MCF 10A (cell line): ENCODE data around the gene DBN1. TPM values are rescaled to one million over a fixed set of nuclear protein-coding genes. Genes with fewer than 3 reads are reported as not detected.

ENCODE experiments used
- BruUV-seq: library from RNA; stranded (reverse); fragments of 400-500 nt; replicated peaks from 2 replicates; lab custom pipeline; 2021; lab: Mats Ljungman, UMichigan
- CTCF ChIA-PET: fragments of 300-600 bp; sonication (Branson Sonifier 250); formaldehyde crosslinking; extraction: SDS; loops from one replicate; lab custom pipeline; 2021; ENCODE audit warnings: antibody characterized with exemption, inconsistent platforms; lab: Yijun Ruan, JAX
- POLR2A ChIA-PET: fragments of 300-600, 350-650 bp; sonication (Branson Sonifier 250); formaldehyde crosslinking; extraction: SDS; loops from one replicate; lab custom pipeline; 2020; ENCODE audit warnings: antibody characterized with exemption, inconsistent platforms; lab: Yijun Ruan, JAX
- DNase-seq: peaks from one replicate; pipeline ENCODE4 v3.0.0-alpha.2; 2018; ENCODE audit not compliant: unreplicated experiment
- H3K27ac Mint-ChIP-seq: one replicate; pipeline ENCODE4 v1.8.0; 2022; ENCODE audit warnings: mild to moderate bottlenecking, low read depth, mixed read lengths; ENCODE audit not compliant: unreplicated experiment
- H3K27me3 Mint-ChIP-seq: one replicate; pipeline ENCODE4 v1.8.0; 2022; ENCODE audit warnings: mixed read lengths; ENCODE audit not compliant: insufficient read depth, unreplicated experiment
- H3K36me3 Mint-ChIP-seq: one replicate; pipeline ENCODE4 v1.8.0; 2022; ENCODE audit warnings: mild to moderate bottlenecking, moderate library complexity, mixed read lengths; ENCODE audit not compliant: insufficient read depth, unreplicated experiment
- H3K4me1 Mint-ChIP-seq: one replicate; pipeline ENCODE4 v1.8.0; 2022; ENCODE audit warnings: mixed read lengths; ENCODE audit not compliant: insufficient read depth, unreplicated experiment
- H3K4me3 Mint-ChIP-seq: one replicate; pipeline ENCODE4 v1.8.0; 2022; ENCODE audit warnings: mild to moderate bottlenecking, moderate library complexity, mixed read lengths; ENCODE audit not compliant: unreplicated experiment
- H3K9me3 Mint-ChIP-seq: one replicate; pipeline ENCODE4 v1.8.0; 2022; ENCODE audit warnings: mixed read lengths; ENCODE audit not compliant: unreplicated experiment
- intact Hi-C: fragments of 100-400 bp; cut with micrococcal nuclease; formaldehyde crosslinking; loops from 2 replicates; pipeline ENCODE4 v1.14.1; 2022
- total RNA-seq: library from RNA; stranded (reverse); gene quantifications from 2 replicates; pipeline ENCODE4 v1.2.3, GENCODE V29; 2022
- TF ChIP-seq, protein P1 (sequence below): fragments of 200-600 bp; IDR thresholded peaks from one replicate; pipeline ENCODE4 v1.8.0; 2022; ENCODE audit warnings: antibody characterized with exemption, mild to moderate bottlenecking; ENCODE audit not compliant: unreplicated experiment

DBN1 gene
- total RNA-seq, 1 experiment from 2014 or later: 165 TPM

DNA sequence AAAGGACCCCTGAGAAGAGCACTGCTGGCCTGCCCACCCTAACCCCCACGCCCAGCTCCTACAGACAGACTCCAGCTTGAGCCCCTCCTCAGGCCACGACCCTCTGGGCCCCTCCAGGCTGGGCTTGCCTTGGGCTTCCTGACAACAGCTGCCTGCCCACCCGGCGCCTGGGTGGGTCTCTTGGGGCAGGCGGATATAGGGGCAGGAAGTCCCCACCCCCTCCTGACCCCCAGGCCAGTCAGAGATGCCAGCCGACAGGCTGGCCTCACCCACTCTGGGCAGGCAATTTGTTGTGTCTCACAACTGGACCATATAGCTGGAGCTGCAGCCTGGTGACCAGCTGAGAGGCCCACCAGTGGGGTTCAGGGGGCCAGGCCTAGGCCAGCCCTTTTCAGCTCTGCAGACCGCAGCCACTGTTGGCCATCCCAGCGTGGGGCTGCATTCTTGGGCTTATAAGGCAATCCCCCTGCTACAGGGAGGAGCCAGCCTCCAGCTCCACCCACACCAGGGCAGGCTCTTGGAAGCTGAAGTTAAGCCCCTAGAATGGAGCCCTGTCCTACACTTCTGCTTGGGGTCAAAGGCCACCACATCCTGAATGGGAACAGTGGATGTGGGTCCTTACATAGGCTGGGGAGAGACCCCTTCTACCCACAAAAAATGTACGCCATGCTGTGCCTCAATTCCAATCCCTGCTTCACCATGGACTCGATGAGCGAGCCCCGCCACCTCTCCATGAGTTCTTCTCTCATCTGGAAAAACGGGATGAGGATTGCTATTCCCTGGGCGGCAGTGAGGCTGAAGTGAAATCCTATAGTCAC is 22.0 kb upstream of the DBN1 start:
- peaks cover 50% of the 10 kb centered on the region for H3K4me1 Mint-ChIP-seq
- peak overlapping the region; percentile 70 for H3K27ac Mint-ChIP-seq
- H3K36me3 Mint-ChIP-seq: peaks cover 12% of the 10 kb centered on the region
- TF ChIP-seq, protein P1, sequence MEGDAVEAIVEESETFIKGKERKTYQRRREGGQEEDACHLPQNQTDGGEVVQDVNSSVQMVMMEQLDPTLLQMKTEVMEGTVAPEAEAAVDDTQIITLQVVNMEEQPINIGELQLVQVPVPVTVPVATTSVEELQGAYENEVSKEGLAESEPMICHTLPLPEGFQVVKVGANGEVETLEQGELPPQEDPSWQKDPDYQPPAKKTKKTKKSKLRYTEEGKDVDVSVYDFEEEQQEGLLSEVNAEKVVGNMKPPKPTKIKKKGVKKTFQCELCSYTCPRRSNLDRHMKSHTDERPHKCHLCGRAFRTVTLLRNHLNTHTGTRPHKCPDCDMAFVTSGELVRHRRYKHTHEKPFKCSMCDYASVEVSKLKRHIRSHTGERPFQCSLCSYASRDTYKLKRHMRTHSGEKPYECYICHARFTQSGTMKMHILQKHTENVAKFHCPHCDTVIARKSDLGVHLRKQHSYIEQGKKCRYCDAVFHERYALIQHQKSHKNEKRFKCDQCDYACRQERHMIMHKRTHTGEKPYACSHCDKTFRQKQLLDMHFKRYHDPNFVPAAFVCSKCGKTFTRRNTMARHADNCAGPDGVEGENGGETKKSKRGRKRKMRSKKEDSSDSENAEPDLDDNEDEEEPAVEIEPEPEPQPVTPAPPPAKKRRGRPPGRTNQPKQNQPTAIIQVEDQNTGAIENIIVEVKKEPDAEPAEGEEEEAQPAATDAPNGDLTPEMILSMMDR: no peak
- H3K9me3 Mint-ChIP-seq: no peaks in the 10 kb centered on the region
- H3K27me3 Mint-ChIP-seq: no peaks in the 10 kb centered on the region
- ChIA-PET CTCF (interaction anchor here (0.9 to 8.6 kb wide), 11 partner anchors 10 to 126 kb away, joined by 3 to 65 read pairs (median 9); no protein-coding TSS in a partner anchor), POLR2A (interaction anchor here (0.5 to 3.9 kb wide), 13 partner anchors 16 to 194 kb away, joined by 3 to 24 read pairs (median 5); partner anchors contain the start of gene GRK6)
- no peak for DNase-seq
- intact Hi-C loops: loop anchor here (2.0 kb wide), 2 partner anchors 17 to 51 kb away; no protein-coding TSS in a partner anchor
- BruUV-seq: no TSS peak
- H3K4me3 Mint-ChIP-seq: peak overlapping the region; percentile 74

DNA sequence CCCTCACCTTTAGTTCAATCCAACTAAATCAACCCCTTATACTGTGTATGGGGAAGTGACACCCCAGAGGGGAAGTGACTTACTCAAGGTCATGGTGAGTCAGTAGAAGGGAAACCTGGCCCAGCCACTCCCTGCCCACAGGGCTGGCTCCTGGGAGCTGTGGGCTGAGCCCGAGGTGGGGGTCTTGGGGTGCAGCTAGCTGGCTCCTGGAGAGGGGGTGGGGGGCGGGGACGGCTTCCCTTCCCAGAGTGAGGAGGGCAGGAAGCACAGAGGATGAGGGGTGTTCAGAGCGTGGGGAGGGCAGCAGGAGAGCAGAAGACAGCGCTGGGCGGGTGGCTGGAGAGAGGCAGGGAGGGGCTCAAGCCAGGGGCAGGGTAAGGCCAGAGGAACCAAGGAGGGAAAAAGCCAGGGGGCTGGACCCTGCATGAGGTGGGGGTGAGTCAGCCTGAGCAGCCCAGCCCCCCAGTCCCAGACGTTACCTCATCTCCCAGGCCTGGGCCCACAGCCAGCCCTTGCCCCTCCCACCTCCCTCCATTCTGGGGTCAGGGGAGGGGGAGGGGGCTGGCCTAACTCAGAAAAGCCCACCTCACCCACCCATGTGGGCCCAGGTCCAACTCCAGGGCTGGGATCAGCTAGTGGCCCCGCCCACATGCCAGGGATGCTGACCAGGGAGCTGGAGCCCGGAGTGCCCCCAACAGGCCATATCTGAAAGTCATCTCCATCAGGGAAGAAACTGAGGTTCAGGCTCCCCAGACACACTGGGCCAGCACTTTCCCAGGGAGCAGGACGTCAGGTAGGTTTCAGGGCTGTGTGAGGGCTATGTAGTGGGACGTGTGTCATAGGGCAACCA is 21.1 kb upstream of the DBN1 start:
- Mint-ChIP-seq H3K27ac (peak overlapping the region; percentile 70), H3K4me3 (no peak overlapping the region), H3K4me1 (peaks cover 49% of the 10 kb centered on the region)

DNA sequence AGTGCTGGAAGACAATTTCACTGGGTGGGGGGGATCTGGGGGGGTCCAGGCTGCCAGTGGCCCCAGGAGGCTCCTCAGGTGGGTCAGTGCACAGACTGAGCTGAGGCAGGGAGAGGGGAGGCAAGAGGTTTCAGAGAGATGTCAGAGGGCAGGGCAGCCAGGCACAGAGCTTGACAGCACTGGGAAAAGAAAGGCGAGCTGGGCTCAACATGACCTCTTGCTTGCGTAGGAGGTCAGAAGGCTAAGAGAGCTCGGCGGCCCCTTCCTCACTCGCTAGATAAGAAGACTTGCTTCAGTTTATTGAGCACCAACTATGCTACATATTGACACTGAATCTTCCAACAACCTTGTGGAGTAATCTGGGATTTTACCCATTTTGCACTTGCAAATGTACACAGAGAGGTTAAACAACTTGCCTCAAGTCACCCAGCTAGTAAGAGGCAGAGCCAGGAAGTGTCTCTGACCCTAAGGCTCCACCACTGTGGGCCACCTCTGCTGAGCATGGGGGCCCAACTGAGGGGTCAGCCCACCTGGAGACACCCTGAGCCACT is 20.4 kb upstream of the DBN1 start:
- TF ChIP-seq, protein P1: no peak
- H3K36me3 Mint-ChIP-seq: peaks cover 23% of the 10 kb centered on the region
- no peaks in the 10 kb centered on the region for H3K9me3 Mint-ChIP-seq
- no TSS peak for BruUV-seq
- H3K4me1 Mint-ChIP-seq: peaks cover 48% of the 10 kb centered on the region
- H3K27me3 Mint-ChIP-seq: no peaks in the 10 kb centered on the region
- POLR2A ChIA-PET: interaction anchor here (0.7 to 3.9 kb wide), 7 partner anchors 14 to 91 kb away, joined by 3 to 15 read pairs (median 4); no protein-coding TSS in a partner anchor
- CTCF ChIA-PET: interaction anchor here (0.6 to 4.6 kb wide), 6 partner anchors 9 to 104 kb away, joined by 3 to 25 read pairs (median 8); no protein-coding TSS in a partner anchor
- H3K27ac Mint-ChIP-seq: peak overlapping the region; percentile 70
- intact Hi-C loops: no loop called here
- H3K4me3 Mint-ChIP-seq: no peak overlapping the region
- no peak for DNase-seq

More for the DNA sequence above, 21.1 kb upstream of the DBN1 start:
- TF ChIP-seq, protein P1: peak; percentile 22
- DNase-seq: peak; percentile 82
- Mint-ChIP-seq H3K27me3 (no peaks in the 10 kb centered on the region), H3K9me3 (no peaks in the 10 kb centered on the region), H3K36me3 (peaks cover 21% of the 10 kb centered on the region)
- POLR2A ChIA-PET: interaction anchor here (0.5 to 3.9 kb wide), 7 partner anchors 15 to 193 kb away, joined by 3 to 15 read pairs (median 4); no protein-coding TSS in a partner anchor
- intact Hi-C loops: no loop called here
- BruUV-seq: no TSS peak
- CTCF ChIA-PET: interaction anchor here (1.1 to 8.6 kb wide), 9 partner anchors 9 to 126 kb away, joined by 3 to 65 read pairs (median 12); no protein-coding TSS in a partner anchor
